Testis (tissue), 3 donors: ENCODE measurements around the gene C1orf35. TPM values are rescaled to one million over a fixed set of nuclear protein-coding genes. Genes with fewer than 3 reads are reported as not detected.
A peak's percentile ranks its signal among the peaks of the same experiment; 100 is the strongest.

ENCODE experiments used
- DNase-seq: peaks from one replicate; pipeline ENCODE4 v3.0.0-alpha.2; 2019
- H3K27ac ChIP-seq, 2 donors: fragments of 200-600 bp; sonication (generic); one replicate each; pipeline ENCODE4 v1.5.1; 2019
- H3K27me3 ChIP-seq: fragments of 200-600 bp; sonication (generic); one replicate; pipeline ENCODE4 v1.5.1; 2019
- H3K36me3 ChIP-seq: fragments of 200-600 bp; sonication (generic); one replicate; pipeline ENCODE4 v1.5.1; 2017; ENCODE audit warnings: low read depth; ENCODE audit errors: missing control alignments
- H3K4me1 ChIP-seq: fragments of 200-600 bp; sonication (generic); one replicate; pipeline ENCODE4 v1.5.1; 2019
- H3K4me3 ChIP-seq, 2 donors: fragments of 200-600 bp; sonication (generic); one replicate each; pipeline ENCODE4 v1.5.1; 2017 to 2019
- H3K9me3 ChIP-seq: fragments of 200-600 bp; sonication (generic); one replicate; pipeline ENCODE4 v1.5.1; 2017
- CTCF ChIP-seq, 3 experiments: fragments of 450-650 bp in 2 of 3; fragments of 200-600 bp in 1 of 3; sonication (generic) in 1 of 3; IDR thresholded peaks; one replicate each; pipeline ENCODE4 v1.5.1; 2016 to 2019; ENCODE audit warnings: antibody characterized with exemption in 3 of 3, mild to moderate bottlenecking in 2 of 3, moderate library complexity in 1 of 3
- POLR2A ChIP-seq: fragments of 450-650 bp; IDR thresholded peaks from one replicate; pipeline ENCODE4 v1.6.1; 2017; ENCODE audit warnings: antibody characterized with exemption, mild to moderate bottlenecking, moderate library complexity
- WGBS, 2 donors: methylation state at CpG; one replicate each; pipeline ENCODE4 v1.1.5; 2018; 5-methylcytosine and 5-hydroxymethylcytosine counted together
- intact Hi-C: fragments of 100-400 bp; cut with DNase I; formaldehyde crosslinking; loops from one replicate; pipeline ENCODE4 v1.15.1; 2023; ENCODE audit warnings: low total_unique reads
- polyA plus RNA-seq: library from polyadenylated mRNA; stranded (reverse); fragments of 350-450 nt; fragmentation: Illumina TruSeq; extraction: RNeasy Lipid Tissue Mini Kit (QIAGEN cat#74804); gene quantifications from one replicate; pipeline ENCODE4 v1.2.3, GENCODE V29; 2014; ENCODE audit warnings: low read depth, low replicate concordance; ENCODE audit not compliant: insufficient read depth
- total RNA-seq, 2 donors: library from RNA; depleted of rRNA; stranded (reverse); fragments of >200 nt; gene quantifications; one replicate each; pipeline ENCODE4 v1.2.3, GENCODE V29; 2016

C1orf35 gene
- total and polyA plus RNA-seq, 3 donors from 2014 or later = 11.3 to 25.0 (median 19.4) TPM

DNA sequence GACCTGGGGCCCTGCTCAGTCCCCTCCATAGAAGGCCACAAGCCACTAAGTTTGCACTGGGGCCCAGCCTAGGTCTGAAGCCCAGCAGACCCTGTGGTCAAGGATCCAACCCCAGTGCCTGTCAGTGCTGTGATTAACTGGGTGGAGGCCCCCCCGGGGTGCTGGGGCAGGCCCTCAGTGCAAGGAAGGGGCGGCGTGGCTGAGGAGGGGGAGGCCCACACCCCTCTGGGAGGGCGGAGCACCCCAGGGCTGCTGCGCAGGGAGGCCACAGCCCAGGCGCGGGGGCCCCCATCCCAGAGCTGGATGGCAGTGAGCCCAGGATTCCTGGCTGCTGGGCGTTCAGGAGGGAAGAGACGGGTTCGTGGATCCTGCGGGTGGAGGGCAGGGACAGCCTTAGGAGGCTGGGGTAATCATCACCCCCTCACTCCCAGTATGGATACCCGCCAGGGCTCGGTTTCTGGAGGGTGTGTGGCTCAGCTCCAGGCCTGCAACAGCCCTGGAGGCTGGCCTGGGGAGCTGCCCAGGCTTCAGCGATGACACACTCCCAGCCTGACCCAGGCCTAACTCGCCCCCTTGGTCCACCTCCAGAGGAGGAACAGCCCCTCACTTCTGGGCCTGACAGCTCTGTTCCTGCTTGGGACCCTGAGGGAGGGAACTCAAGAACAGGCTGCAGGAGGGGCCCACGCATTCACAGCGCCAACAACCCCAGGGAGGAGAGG lies 47.5 kb upstream of the C1orf35 start:
- H3K36me3 ChIP-seq = no peaks in the 10 kb centered on the region
- peaks cover 63% of the 10 kb centered on the region for H3K4me1 ChIP-seq
- H3K27me3 ChIP-seq = no peaks in the 10 kb centered on the region
- TF ChIP-seq POLR2A (no peak), CTCF (IDR thresholded peaks at IDR 0.05) (no peak)
- H3K27ac ChIP-seq = peak overlapping the region; percentile 91 to 93
- WGBS, 2 donors = 13 to 37% methylated on average over 6 to 12 of the region's 17 CpGs
- H3K9me3 ChIP-seq = no peaks in the 10 kb centered on the region
- peak; percentile 80 for DNase-seq
- intact Hi-C loops = no loop called here
- H3K4me3 ChIP-seq = peak overlapping the region in 1 of 2 donors; percentile 31

DNA sequence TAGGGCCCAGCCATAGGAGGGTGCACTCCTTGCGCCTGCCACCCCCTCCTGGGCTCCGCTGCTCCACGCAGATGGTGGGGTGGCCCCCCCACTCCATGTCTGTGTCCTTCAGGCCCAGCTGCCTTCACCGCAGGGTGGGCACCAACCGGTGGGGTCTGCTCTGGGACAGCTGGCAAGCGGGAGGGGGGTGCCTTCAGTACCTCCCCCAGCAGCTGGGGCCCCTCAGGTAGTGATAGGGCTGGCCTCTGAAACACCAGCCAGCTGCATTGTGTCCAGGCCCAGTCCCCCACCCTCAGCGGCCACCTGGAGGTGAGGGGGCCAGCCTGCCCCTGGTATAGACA lies 47.0 kb upstream of the C1orf35 start:
- intact Hi-C loops = no loop called here
- no peaks in the 10 kb centered on the region for H3K36me3 ChIP-seq

DNA sequence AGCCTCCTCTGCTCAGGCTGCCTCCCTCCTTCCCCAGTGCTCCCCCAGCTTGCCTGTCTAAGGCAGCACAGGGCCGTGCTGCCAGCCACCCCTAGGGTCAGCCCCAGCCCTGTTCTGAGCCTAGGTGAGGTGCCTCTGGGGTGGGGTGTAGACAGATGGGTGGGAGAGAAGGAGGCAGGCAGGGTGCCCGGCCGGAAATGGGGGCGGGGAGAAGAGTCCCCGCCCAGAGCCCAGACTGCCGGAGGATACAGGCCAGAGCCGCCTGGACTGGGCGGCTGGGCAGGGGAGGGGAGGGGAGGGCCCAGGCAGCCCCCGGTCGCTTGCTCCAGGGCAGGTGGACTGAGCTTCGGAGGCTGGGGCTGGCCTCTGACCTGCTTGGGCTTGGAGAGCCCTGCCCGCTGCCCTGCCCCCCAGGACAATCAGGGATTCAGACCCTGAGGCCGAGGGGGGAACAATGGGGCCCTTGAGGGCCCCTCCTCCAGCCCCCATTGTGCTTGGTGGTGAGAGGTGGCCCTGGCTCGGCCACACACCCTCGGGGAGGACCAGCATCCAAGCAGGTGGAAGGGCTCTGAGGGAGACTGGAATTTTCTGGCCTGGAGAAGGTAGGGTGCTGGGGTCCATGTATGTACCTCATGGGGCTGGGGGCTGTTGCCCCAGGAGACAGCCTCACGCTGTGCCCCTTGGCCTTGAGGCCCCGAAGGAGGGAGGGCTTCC lies 46.4 kb upstream of the C1orf35 start, which contains the start of gene GJC2:
TSS of gene GJC2 (plus strand) at position 525 of the 714 bp plus-strand sequence. CDS start 7,829 bp downstream, outside the sequence.
- TF ChIP-seq POLR2A (no peak), CTCF (IDR thresholded peaks at IDR 0.05) (no peak)
- 31 to 70% methylated on average over 3 to 17 of the region's 17 CpGs for WGBS, 2 donors
- peak within 1 kb of the TSS in 1 of 2 donors; percentile 31 for H3K4me3 ChIP-seq
- peak within 1 kb of the TSS; percentile 91 to 93 for H3K27ac ChIP-seq
- H3K27me3 ChIP-seq = no peaks in the 10 kb centered on the region
- H3K36me3 ChIP-seq = no peaks in the 10 kb centered on the region
- H3K9me3 ChIP-seq = no peaks in the 10 kb centered on the region
- H3K4me1 ChIP-seq = peaks cover 70% of the 10 kb centered on the region
- intact Hi-C loops = no loop called here
- no peak for DNase-seq

More for the DNA sequence above, 47.0 kb upstream of the C1orf35 start:
- DNase-seq = no peak
- Histone ChIP-seq H3K4me1 (peaks cover 67% of the 10 kb centered on the region), H3K27ac (peak overlapping the region; percentile 91 to 93), H3K4me3 (peak overlapping the region in 1 of 2 donors; percentile 31), H3K9me3 (no peaks in the 10 kb centered on the region), H3K27me3 (no peaks in the 10 kb centered on the region)
- 38 to 81% methylated on average over 5 to 7 of the region's 7 CpGs for WGBS, 2 donors
- no peak for TF ChIP-seq POLR2A
- no peak for TF ChIP-seq CTCF (IDR thresholded peaks at IDR 0.05)

- H3K27ac ChIP-seq = peak overlapping the region; percentile 91 to 93
- no peaks in the 10 kb centered on the region for H3K36me3 ChIP-seq
- no peaks in the 10 kb centered on the region for H3K27me3 ChIP-seq
- TF ChIP-seq POLR2A (no peak), CTCF (IDR thresholded peaks at IDR 0.05) (no peak)
- no peak for DNase-seq
- no peak overlapping the region for H3K4me3 ChIP-seq
- intact Hi-C loops = no loop called here
- H3K9me3 ChIP-seq = no peaks in the 10 kb centered on the region
- H3K4me1 ChIP-seq = peaks cover 70% of the 10 kb centered on the region
- WGBS, 2 donors = 70 to 78% methylated on average over 5 to 8 of the region's 8 CpGs
These were observed 45.8 kb upstream of the C1orf35 start for GRCh38 chr1:228148935-228149405.
